ENCODE results near the gene PAK5. TPM values are rescaled to one million over a fixed set of nuclear protein-coding genes. Genes with fewer than 3 reads are reported as not detected.

PAK5 gene
- total and polyA plus RNA-seq, 10 donors, result not detected

GRCh38 chr20:9761476-9761875, 77.4 kb downstream of the PAK5 start:
- no peak for DNase-seq
- H3K4me1 ChIP-seq, result no peaks in the 10 kb centered on the region
- intact Hi-C loops (cut with DNase I; ENCODE audit: low total_unique reads), result no loop called here
- no peak overlapping the region for H3K4me3 ChIP-seq
- TF ChIP-seq POLR2AphosphoS5 (IDR thresholded peaks at IDR 0.05) (no peak), POLR2A (IDR thresholded peaks at IDR 0.05) (no peak), CTCF (IDR thresholded peaks at IDR 0.05 in 8 of 11, conservative IDR thresholded peaks at IDR 0.05 in 3 of 11) (no peak)
- 78 to 95% (median 83%) methylated on average over 1 of the region's 1 CpG for WGBS, 5 donors
- H3K36me3 ChIP-seq, result no peaks in the 10 kb centered on the region
- H3K27ac ChIP-seq, result no peak overlapping the region
- peaks cover 0 to 21% (median 15%) of the 10 kb centered on the region in 8 donors for H3K9me3 ChIP-seq
- no peaks in the 10 kb centered on the region for H3K27me3 ChIP-seq (replicated peaks in 1 of 7)

GRCh38 chr20:9759392-9759791, 79.5 kb downstream of the PAK5 start:
- no peak overlapping the region for H3K4me3 ChIP-seq
- no peak for DNase-seq
- intact Hi-C loops (cut with DNase I; ENCODE audit: low total_unique reads), result no loop called here
- TF ChIP-seq CTCF (IDR thresholded peaks at IDR 0.05 in 8 of 11, conservative IDR thresholded peaks at IDR 0.05 in 3 of 11), result no peak
- 45 to 62% (median 54%) methylated on average over 4 of the region's 4 CpGs for WGBS, 5 donors
- peaks cover 0 to 21% (median 15%) of the 10 kb centered on the region in 8 donors for H3K9me3 ChIP-seq
- no peaks in the 10 kb centered on the region for H3K27me3 ChIP-seq (replicated peaks in 1 of 7)
- no peaks in the 10 kb centered on the region for H3K36me3 ChIP-seq
- no peaks in the 10 kb centered on the region for H3K4me1 ChIP-seq
- H3K27ac ChIP-seq, result no peak overlapping the region

GRCh38 chr20:9758752-9759151, 80.1 kb downstream of the PAK5 start:
- no peaks in the 10 kb centered on the region for H3K36me3 ChIP-seq
- no peak overlapping the region for H3K27ac ChIP-seq
- H3K4me1 ChIP-seq, result no peaks in the 10 kb centered on the region
- intact Hi-C loops (cut with DNase I; ENCODE audit: low total_unique reads), result no loop called here
- H3K4me3 ChIP-seq, result no peak overlapping the region
- peaks cover 0 to 21% (median 15%) of the 10 kb centered on the region in 8 donors for H3K9me3 ChIP-seq
- DNase-seq, result no peak
- WGBS, 5 donors, result 49 to 69% (median 53%) methylated on average over 1 of the region's 1 CpG
- TF ChIP-seq POLR2AphosphoS5 (IDR thresholded peaks at IDR 0.05) (no peak), POLR2A (IDR thresholded peaks at IDR 0.05) (no peak), CTCF (IDR thresholded peaks at IDR 0.05 in 8 of 11, conservative IDR thresholded peaks at IDR 0.05 in 3 of 11) (no peak)
- no peaks in the 10 kb centered on the region for H3K27me3 ChIP-seq (replicated peaks in 1 of 7)

DNA sequence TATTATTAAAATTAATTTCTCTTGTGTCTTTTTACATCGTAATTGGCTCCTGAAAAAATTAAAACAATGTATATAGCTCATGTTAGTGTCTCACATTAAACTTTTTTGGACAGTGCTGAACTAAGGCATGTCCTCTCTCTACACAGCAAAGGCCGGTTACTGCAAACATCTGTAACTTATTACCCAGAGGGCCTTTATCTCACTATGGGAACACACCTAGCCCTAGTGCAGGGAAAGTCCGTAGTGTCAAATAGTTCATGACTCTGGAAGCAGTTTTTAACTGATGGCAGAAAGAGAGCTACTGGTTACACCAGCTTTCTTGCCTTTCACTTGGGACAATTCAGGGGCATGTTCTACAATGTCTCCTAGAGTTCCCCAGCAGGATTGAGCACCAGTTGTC, 82.2 kb downstream of the PAK5 start:
- Histone ChIP-seq H3K27ac (no peak overlapping the region), H3K9me3 (peaks cover 0 to 11% (median 8%) of the 10 kb centered on the region in 8 donors), H3K27me3 (replicated peaks in 1 of 7) (no peaks in the 10 kb centered on the region), H3K4me1 (no peaks in the 10 kb centered on the region), H3K4me3 (no peak overlapping the region), H3K36me3 (no peaks in the 10 kb centered on the region)
- TF ChIP-seq CTCF (IDR thresholded peaks at IDR 0.05 in 8 of 11, conservative IDR thresholded peaks at IDR 0.05 in 3 of 11), result no peak
- TF ChIP-seq POLR2A (IDR thresholded peaks at IDR 0.05), result no peak
- no peak for TF ChIP-seq POLR2AphosphoS5 (IDR thresholded peaks at IDR 0.05)
- intact Hi-C loops (cut with DNase I; ENCODE audit: low total_unique reads), result loop anchor here (1.0 kb wide), 1 partner anchor 148 kb away; no protein-coding TSS in a partner anchor
- DNase-seq, result no peak
- 79 to 95% (median 89%) methylated on average over 3 of the region's 3 CpGs for WGBS, 5 donors

All from spleen (tissue), 11 donors.